BE2C (cell line): ENCODE results near the gene EPS15.

ENCODE experiments used
- DNase-seq: peaks from one replicate; pipeline ENCODE4 v3.0.0-alpha.2; 2020
- H3K27me3 ChIP-seq: fragments of 250-450 bp; sonication (Bioruptor Pico); 2 replicates; pipeline ENCODE4 v1.5.1; 2020; ENCODE audit warnings: mild to moderate bottlenecking
- H3K36me3 ChIP-seq: fragments of 250-450 bp; sonication (Bioruptor Pico); 2 replicates; pipeline ENCODE4 v1.5.1; 2020; ENCODE audit warnings: mild to moderate bottlenecking
- H3K4me1 ChIP-seq: fragments of 250-450 bp; sonication (Bioruptor Pico); 2 replicates; pipeline ENCODE4 v1.5.1; 2020
- H3K4me3 ChIP-seq: 2 replicates; pipeline ENCODE4 v1.5.1; 2011; ENCODE audit warnings: low read depth, low read length
- H3K9me3 ChIP-seq: fragments of 250-450 bp; sonication (Bioruptor Pico); 2 replicates; pipeline ENCODE4 v1.5.1; 2020
- CTCF ChIP-seq: IDR thresholded peaks from 2 replicates; pipeline ENCODE4 v1.5.1; 2012; ENCODE audit warnings: mild to moderate bottlenecking, low read depth, low read length

Gene EPS15

GRCh38 chr1:51423073-51423821 is 95.8 kb downstream of the EPS15 start:
- no peak for TF ChIP-seq CTCF
- DNase-seq = no peak
- Histone ChIP-seq H3K9me3 (no peaks in the 10 kb centered on the region), H3K36me3 (no peaks in the 10 kb centered on the region), H3K4me3 (no peak overlapping the region), H3K27me3 (no peaks in the 10 kb centered on the region), H3K4me1 (no peaks in the 10 kb centered on the region)

GRCh38 chr1:51422367-51423072 is 96.5 kb downstream of the EPS15 start:
- no peaks in the 10 kb centered on the region for H3K36me3 ChIP-seq
- no peak for TF ChIP-seq CTCF
- H3K9me3 ChIP-seq = no peaks in the 10 kb centered on the region
- no peaks in the 10 kb centered on the region for H3K27me3 ChIP-seq
- no peak for DNase-seq
- H3K4me3 ChIP-seq = no peak overlapping the region
- H3K4me1 ChIP-seq = no peaks in the 10 kb centered on the region

- no peaks in the 10 kb centered on the region for H3K36me3 ChIP-seq
- no peaks in the 10 kb centered on the region for H3K9me3 ChIP-seq
- H3K27me3 ChIP-seq = no peaks in the 10 kb centered on the region
- DNase-seq = no peak
- H3K4me1 ChIP-seq = no peaks in the 10 kb centered on the region
- H3K4me3 ChIP-seq = peak overlapping the region; percentile 5; the same call in 1 of the 2 replicates
- TF ChIP-seq CTCF = no peak
Measured at GRCh38 chr1:51421964-51422363, 97.1 kb downstream of the EPS15 start.

GRCh38 chr1:51420867-51421627 is 98.0 kb downstream of the EPS15 start:
- no peak for DNase-seq
- no peaks in the 10 kb centered on the region for H3K9me3 ChIP-seq
- H3K36me3 ChIP-seq = no peaks in the 10 kb centered on the region
- H3K4me1 ChIP-seq = no peaks in the 10 kb centered on the region
- peak overlapping the region; percentile 5; the same call in 1 of the 2 replicates for H3K4me3 ChIP-seq
- H3K27me3 ChIP-seq = no peaks in the 10 kb centered on the region
- no peak for TF ChIP-seq CTCF

DNA sequence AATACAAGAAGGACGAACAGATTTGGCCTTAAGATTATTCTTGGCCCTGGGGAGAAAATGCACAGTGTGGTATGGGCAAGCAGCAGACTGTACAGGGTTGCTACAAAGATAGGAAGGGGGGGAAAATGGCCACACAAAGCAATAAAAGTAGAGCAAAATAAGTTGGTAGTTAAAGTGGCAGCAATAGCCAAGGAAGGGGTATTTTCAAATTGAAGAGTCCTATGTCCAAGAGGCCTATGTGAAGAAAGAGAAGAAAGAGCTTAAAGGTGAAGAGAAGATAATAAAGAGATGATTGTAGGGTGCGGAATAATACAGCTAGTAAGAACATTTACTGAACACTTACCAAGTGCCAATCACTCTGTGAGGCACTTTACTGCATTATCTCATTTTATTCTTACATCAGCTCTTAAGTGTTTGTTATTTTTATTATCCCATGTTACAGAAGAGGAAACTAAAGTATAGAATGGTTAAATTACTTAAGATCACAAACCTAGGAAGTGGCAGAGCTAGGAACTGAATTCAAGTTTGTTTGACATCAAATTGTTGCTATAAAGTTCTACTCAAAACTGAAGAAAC is 100.6 kb downstream of the EPS15 start:
- Histone ChIP-seq H3K36me3 (no peaks in the 10 kb centered on the region), H3K27me3 (no peaks in the 10 kb centered on the region), H3K4me3 (no peak overlapping the region), H3K4me1 (no peaks in the 10 kb centered on the region), H3K9me3 (no peaks in the 10 kb centered on the region)
- no peak for TF ChIP-seq CTCF
- no peak for DNase-seq
